IPS DF 4.7 (cell line): Measurements from ENCODE around the gene TNFRSF4.

ENCODE experiments used
- DNase-seq: peaks from one replicate; pipeline ENCODE4 v3.0.0-alpha.2; 2013; ENCODE audit warnings: low spot score; ENCODE audit errors: extremely low read depth

Gene TNFRSF4

GRCh38 chr1:1219341-1219740 lies 5.4 kb upstream of the TNFRSF4 start:
- no peak for DNase-seq

DNA sequence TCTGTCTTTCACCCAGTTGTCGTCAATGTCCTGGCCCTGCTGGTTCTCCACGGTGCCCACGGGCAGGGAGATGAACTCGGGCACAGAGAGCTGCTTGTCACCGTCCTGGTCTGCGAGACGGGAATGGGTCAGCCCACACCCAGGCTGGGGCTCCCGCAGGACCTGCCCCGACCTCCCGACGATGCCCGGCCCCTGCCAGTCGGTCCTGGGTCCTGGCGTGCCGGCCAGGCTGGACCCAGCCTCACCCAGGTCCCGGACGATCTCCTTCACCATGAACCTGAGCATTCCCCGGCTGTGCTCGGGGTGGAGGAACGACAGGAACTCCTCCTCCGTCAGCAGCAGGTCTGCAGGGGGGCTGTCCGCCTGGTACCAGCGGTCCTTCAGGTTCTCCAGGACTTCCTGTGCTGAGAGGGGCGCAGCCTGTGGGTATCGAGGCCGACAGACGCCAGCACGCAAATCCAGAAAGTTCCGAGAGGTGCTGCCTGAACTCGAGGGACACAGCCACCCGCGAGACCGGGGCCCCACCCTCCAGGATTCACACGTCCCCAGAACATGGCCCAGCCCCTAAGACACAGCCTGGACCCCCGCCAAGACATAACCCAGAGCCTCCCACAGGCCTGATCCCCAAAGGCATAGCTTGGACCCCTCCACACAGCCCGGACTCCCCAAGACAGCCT lies 4.7 kb upstream of the TNFRSF4 start:
- no peak for DNase-seq

GRCh38 chr1:1217621-1218523 lies 3.9 kb upstream of the TNFRSF4 start:
- no peak for DNase-seq

- DNase-seq: no peak
These were observed 3.0 kb upstream of the TNFRSF4 start for GRCh38 chr1:1216770-1217620.

GRCh38 chr1:1215881-1216605 lies 2.1 kb upstream of the TNFRSF4 start:
- no peak for DNase-seq

DNA sequence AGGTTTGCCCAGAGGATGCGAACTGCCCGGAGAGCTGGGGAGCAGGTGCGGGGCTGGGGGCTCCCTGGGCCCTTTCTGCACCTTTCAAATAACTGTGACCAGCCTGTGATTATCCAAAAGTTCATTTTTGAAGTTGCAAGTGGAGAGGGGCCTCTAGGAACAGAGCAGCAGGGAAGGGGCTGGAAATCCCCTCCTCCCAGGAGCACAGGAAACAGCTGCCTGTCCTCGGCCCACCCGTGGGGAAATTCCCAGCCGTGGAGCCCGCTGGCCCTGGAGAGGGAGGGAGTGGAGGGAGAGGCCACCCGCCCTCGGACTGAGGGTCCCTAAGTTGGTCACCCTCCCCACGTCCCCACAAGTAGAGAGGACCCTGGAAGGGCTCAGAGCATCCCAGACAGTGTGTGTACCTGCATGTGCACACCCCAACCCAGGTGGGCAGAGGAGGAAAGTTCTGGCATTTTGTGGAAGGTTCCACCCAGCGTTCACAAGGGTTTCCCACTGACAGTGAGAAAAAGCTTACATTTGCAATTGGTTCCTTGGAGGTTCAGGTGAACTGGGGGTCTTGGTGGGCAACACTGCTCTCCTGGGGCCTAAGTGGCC lies 1.2 kb upstream of the TNFRSF4 start:
- DNase-seq: no peak

- DNase-seq: no peak
These were observed 1.1 kb downstream of the TNFRSF4 start for GRCh38 chr1:1212780-1213344.

DNA sequence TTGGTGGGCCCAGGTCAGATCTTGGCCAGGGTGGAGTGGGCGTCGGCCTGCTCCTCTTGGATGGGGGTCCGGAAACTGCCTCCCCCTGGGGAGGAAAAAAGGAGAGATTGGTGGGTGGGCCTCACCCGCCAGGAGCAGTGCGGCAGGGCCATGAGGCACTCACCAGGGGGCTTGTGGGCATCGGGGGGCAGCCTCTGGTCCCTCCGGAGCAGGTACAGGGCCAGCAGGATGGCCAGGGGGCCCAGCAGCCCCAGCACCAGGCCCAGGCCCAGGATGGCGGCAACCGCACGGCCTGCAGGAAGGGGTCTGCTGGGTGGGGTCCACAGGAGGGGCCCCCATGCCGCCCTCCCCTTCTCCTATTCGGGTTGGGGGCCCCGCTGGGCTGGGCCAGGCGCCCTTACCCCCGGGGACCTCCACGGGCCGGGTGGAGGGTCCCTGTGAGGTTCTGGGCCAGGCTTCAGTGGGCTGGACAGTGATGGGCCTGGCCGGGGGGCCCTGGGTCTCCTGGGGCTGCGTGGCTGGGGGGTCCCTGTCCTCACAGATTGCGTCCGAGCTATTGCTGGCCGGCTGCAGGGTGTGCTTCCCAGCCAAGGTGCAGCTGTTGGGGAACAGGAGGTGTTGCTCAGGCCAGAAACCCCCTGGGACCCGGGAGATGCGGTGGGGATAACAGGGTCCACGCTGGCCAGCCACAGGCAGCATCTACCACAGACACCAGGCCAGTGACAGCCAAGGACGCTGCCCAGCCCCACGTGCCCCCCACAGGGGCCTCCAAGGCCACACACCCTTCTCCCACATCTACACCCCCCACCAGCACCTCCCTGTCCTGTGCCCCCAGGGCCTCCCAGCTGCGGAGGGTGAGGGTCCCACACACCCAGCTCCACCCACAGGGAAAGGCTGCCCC lies 2.2 kb downstream of the TNFRSF4 start:
- DNase-seq: no peak

DNA sequence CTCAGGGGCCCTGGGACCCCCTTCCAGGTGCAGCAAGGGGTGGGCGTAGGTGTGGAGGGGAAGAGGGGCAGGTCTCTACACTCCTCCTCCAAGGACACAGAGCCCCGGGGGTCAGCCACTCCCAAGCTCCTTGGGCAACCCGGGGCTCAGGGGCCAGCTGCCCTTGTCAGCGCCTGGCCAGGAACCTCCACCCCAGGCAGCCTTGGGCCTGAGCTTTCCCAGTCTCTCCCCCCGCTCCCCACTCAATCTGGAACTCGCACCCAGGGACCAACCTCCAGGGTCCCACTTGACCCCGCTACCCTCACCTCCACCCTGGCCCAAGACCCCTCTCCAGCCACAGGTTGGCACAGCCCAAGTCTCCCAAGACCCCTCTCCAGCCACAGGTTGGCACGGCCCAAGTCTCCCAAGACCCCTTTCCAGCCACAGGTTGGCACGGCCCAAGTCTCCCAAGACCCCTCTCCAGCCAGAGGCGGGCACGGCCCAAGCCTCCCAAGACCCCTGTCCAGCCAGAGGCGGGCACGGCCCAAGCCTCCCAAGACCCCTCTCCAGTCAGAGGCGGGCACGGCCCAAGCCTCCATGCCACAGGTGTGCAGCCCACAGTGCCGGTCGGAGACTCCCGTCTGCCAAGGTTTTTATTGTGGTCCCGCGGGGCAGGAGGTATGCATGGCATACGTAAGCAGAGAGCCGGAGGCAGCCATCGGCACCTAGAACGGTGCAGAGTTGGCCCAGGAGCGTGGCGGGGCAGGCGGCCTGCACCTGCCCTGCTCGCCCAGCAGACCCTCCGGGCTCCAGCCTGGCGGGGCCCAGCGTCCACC lies 3.0 kb downstream of the TNFRSF4 start:
- no peak for DNase-seq

- no peak for DNase-seq
These were observed 5.1 kb downstream of the TNFRSF4 start for GRCh38 chr1:1208713-1209433.

- DNase-seq: no peak
These were observed 6.4 kb downstream of the TNFRSF4 start for GRCh38 chr1:1207571-1207892.

DNA sequence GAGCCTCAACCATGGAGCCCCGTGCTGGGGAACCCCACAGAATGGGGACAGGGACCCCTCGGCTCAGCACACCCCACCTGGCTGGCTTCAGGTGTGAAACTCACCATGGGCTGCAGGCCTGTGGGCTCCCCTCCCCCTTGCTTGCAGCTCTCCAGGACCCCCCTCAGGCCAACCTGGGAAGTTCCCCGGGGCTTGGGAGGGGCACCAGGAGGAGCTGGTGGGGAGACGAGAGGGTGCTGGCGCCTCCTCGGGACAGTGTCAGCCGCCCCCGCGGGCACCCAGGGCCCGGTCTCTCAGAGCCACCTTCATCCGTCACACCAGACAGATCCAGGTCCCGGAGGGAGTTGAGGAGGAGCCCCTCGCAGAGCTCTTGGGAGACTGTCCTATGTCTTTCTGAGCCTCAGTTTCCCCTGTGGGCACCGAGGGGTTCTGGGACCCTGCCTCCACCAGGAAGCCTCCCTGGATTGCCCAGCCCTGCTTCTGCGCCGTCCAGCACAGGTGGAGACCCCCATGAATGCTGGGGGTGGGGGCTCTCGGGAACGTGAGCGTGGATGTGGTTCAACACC lies 6.9 kb downstream of the TNFRSF4 start:
- DNase-seq: no peak

GRCh38 chr1:1206376-1206965 lies 7.5 kb downstream of the TNFRSF4 start, which contains the start of gene TNFRSF18:
Gene TNFRSF18, minus strand, starts transcription at chr1:1206592. Its CDS starts 21 bp downstream, at chr1:1206571.
- no peak for DNase-seq

GRCh38 chr1:1205769-1206375 lies 8.1 kb downstream of the TNFRSF4 start:
- DNase-seq: no peak

DNA sequence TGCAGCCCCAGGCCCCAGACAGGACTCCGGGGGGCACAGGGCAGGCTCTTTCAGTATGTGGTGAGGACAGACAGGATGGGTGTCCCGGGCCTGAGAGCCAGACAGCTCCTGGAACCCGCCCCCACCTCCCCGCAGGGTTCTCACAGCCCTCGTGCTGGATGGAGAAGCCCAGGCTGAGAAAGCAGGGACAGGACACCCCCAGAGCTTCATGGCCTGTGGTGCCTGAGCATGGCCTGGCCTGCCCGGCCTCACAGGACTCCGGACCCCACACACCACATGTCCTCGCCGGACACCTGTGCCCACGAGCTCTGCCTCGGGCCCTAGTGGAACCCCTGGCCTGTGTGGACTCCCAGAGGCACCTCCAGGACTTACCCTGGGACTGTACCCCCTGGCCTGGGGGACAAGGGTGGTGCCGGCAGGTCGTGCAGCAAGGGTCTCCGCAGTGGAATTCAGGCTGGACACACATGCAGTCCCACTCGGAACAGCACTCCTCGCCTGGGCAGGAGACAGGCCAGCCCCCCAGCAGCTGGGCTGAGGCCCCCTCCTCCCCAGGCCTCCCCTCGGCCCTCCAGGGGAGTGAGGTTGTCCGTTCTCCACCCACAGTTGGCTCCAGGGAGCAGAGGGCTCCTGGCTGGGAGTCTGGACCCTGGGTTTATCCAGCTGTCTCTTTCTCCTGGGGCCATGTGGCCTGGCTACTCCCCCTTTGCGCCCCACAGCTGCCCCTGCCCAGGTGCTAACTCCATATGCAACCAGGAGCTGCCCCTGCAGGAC lies 8.8 kb downstream of the TNFRSF4 start:
- no peak for DNase-seq

GRCh38 chr1:1204425-1204920 lies 9.5 kb downstream of the TNFRSF4 start:
- no peak for DNase-seq
